MM.1S (cell line): Measurements from ENCODE around the gene PGAM2.

Experiments used
- CTCF ChIP-seq: fragments of 300-600 bp; sonication (generic); IDR thresholded peaks from 2 replicates; pipeline ENCODE4 v1.5.1; 2016; ENCODE audit warnings: antibody characterized with exemption, low read length, mixed read lengths
- EZH2 ChIP-seq: fragments of 300-600 bp; sonication (generic); optimal IDR thresholded peaks from 2 replicates; pipeline ENCODE3; 2017; ENCODE audit warnings: low read depth, mild to moderate bottlenecking, antibody characterized with exemption, low read length, mixed read lengths
- EZH2phosphoT487 ChIP-seq: fragments of 300-600 bp; sonication (generic); IDR thresholded peaks from 2 replicates; pipeline ENCODE4 v1.6.1; 2018; ENCODE audit warnings: antibody characterized with exemption, low read length

- TF ChIP-seq CTCF (no peak), EZH2 (no peak), EZH2phosphoT487 (no peak)
Observed at GRCh38 chr7:44086627-44087026, 21.3 kb upstream of the PGAM2 start.
